AG09309 (cell line): ENCODE results near the gene TSPAN17.

Experiments
- DNase-seq: peaks from one replicate; pipeline ENCODE4 v3.0.0-alpha.2; 2010; ENCODE audit warnings: low read depth
- H3K4me3 ChIP-seq: 2 replicates; pipeline ENCODE4 v1.5.1; 2011; ENCODE audit warnings: mild to moderate bottlenecking, low read depth, low read length, moderate library complexity; ENCODE audit not compliant: control insufficient read depth
- TF ChIP-seq, protein P1 (sequence below): IDR thresholded peaks from 2 replicates; pipeline ENCODE4 v1.5.1; 2011; ENCODE audit warnings: mild to moderate bottlenecking, low read depth, low read length, inconsistent platforms; ENCODE audit not compliant: insufficient read depth, control insufficient read depth; ENCODE audit errors: missing control alignments

The TSPAN17 gene

DNA sequence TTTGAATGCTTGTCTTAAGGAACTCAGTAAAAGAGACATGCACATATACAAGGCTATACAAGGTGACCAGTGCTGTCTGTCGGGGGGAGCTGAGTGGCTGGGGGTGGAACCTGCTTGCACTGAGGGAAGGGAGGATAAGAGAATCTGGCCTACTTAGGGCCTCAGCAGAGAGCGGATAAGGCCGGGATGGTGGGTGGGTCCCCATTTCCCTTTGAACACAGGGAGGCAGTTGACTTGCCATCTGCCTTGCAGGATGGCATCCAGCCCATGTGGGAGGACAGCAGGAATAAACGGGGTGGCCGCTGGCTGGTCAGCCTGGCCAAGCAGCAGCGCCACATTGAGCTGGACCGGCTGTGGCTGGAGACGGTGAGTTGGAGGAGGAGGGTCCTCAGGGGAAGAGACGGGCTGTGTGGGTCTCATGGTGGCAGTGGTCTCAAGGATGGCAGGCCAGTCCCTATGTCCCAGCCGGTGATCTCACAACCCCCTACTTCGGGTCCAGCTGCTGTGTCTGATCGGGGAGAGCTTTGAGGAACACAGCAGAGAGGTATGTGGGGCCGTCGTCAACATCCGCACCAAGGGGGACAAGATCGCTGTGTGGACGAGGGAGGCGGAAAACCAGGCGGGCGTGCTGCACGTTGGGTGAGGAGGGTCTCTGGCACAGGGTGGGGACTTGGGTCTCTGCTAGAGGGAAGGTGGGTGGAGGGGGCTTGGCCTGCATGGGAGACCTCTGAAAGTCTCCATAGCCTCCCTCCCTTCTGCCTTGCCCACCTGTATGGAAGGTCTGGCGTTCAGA, 2.2 kb upstream of the TSPAN17 start:
- no peak overlapping the region for H3K4me3 ChIP-seq
- DNase-seq = no peak

DNA sequence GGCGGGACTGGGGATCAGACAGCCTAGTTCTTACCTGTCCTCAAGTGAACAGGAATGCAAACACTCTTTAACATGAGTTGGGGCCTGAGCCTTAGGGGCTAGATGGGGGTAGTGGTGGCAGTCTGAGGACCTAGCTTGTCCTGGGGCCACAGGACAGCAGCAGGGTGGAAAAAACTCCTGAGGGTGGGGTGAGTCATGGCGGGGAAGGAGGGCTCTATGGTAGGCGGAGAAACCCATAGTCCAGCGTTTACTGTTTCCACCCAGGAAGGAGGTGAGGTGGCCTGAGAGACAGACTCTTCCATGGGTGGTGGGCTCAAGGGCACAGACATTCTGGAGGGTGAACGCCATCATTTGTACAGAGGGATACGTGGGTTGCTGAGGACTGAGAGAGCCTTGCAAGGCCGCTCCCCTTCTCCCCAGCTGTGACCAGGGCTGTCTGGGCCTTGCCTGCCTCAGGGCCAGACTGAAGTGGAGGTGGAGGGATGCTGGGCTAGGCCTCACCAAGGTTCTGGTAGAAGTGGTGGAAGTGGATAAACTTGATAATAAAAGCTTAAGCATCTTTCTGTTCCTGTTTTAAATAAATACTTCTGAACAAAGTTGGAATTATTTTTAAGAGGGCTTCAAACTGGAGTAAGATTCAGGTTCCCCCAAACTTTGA, 1.1 kb upstream of the TSPAN17 start:
- TF ChIP-seq, protein P1, sequence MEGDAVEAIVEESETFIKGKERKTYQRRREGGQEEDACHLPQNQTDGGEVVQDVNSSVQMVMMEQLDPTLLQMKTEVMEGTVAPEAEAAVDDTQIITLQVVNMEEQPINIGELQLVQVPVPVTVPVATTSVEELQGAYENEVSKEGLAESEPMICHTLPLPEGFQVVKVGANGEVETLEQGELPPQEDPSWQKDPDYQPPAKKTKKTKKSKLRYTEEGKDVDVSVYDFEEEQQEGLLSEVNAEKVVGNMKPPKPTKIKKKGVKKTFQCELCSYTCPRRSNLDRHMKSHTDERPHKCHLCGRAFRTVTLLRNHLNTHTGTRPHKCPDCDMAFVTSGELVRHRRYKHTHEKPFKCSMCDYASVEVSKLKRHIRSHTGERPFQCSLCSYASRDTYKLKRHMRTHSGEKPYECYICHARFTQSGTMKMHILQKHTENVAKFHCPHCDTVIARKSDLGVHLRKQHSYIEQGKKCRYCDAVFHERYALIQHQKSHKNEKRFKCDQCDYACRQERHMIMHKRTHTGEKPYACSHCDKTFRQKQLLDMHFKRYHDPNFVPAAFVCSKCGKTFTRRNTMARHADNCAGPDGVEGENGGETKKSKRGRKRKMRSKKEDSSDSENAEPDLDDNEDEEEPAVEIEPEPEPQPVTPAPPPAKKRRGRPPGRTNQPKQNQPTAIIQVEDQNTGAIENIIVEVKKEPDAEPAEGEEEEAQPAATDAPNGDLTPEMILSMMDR = no peak
- no peak for DNase-seq
- H3K4me3 ChIP-seq = no peak overlapping the region; the same call in 1 of the 2 replicates

More for the DNA sequence above, 2.2 kb upstream of the TSPAN17 start:
- TF ChIP-seq, protein P1 = no peak

DNA sequence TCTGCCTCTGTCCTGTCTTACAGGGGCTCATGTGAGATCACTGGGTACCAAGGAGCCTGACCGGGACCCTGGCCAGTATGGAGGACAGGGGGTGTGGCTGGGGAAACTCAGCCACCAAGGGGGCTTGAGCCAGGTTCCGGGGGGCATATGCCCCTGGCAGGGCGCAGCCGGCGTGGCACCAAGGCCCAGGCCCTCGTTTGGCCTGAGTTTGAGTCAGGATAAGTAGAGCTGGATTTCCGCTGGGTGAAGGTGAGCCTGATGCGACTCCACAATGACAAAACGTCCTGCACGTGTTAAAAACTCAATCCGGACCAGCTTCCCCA, 616 bp upstream of the TSPAN17 start:
- peak overlapping the region; percentile 49 for H3K4me3 ChIP-seq
- TF ChIP-seq, protein P1 = no peak
- no peak for DNase-seq

DNA sequence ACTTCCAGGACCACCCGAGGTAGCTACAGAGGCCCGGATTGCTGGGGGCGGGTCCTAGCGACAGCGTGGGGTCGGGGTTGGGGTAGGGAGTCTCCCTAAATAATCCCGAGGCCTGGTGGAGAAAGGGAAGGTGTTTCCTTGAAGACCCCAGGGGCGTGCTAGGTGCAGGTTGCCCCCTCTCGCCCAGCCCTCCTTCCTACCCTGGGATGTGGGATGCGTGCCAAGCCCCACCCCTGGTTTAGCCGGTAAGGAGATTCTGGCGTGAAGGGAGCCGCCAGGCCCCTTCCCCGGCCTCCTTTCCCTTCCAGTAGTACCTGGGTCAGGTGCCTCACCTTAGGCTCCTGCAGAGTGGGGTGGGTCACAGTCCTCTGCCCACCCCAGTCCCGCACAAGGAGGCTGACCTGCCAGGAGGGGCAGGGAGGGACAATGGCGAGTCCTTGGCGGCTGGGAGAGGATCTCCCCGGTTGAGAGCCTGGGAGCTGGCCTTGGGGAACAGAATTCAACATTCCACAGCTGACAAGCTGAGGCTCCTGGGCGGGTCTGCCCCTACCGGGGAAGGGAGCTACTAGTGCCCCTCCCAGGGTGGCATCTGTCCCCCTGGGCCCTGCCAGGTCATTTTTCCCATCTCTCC, 674 bp downstream of the TSPAN17 start:
- no peak for DNase-seq
- H3K4me3 ChIP-seq = peak overlapping the region; percentile 93
- TF ChIP-seq, protein P1 = no peak

DNA sequence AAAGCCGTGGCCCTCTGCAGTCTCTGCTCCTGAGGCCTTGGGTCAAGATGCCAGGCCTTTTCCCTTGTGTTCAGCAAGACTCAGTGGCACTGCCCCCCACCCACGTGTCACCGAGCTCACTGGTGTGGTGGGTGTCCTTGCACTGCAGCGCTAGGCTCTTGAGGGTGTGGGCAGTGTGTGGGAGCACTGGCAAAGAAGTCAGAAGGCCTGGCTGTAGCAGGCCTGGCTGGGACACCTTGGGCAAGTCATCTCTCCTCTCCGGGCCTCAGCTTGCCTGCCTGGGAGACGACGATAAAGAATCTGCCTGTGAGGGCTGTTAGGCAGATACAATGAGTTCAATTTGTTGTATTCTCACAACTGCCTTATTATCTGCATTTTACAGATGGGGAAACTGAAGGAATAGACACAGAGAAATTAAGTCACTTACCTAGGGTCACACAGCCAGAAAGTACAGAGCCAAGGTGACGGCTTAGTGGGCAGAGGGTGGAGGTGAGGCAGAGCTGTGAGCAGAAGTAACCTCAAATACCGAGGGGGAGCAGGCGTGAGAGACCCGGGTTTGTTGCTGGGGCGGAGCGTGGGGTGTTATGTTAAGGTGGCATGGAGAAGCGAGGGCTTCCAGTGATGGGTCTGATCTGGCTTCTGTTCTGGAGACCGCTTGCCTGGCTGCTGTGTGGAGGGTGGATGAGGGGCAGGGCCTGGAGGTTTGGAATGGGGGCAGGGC, 1.4 kb downstream of the TSPAN17 start:
- peak overlapping the region; percentile 93 for H3K4me3 ChIP-seq
- TF ChIP-seq, protein P1 = no peak
- no peak for DNase-seq

DNA sequence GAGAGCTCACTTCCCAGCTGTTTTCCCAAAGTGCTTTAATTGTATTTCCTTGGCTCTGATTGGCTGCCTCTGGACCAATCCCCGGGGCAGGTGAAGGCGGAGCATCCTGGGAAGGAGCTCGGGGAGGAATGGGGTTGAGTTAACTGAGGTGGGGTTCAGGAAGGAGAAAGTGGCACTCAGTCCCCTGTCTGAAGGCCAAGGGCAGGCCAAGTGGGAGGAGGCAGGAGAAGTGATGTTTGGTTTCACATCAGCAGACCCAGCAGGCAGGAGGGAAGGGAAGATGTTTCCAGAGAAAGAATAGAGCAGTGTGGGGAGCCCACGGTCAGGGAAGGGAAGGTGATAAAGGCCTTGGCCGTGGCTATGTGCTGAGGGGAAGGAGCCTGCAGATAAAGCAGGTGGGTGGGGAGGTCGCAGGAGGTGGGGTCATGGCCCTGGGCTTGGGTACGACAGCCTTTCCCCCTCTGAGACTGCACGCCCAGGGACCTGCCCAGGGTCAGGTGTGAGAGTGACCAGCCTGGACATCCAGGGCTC, 3.1 kb downstream of the TSPAN17 start:
- TF ChIP-seq, protein P1 = no peak

More for the DNA sequence above, 3.1 kb downstream of the TSPAN17 start:
- DNase-seq = no peak
- H3K4me3 ChIP-seq = no peak overlapping the region
